ENCODE data around the gene SLC34A2.

SLC34A2 gene

GRCh38 chr4:25700661-25701060, 45.0 kb downstream of the SLC34A2 start:
- TF ChIP-seq CTCF (IDR thresholded peaks at IDR 0.05; ENCODE audit: control insufficient read depth, extremely low read depth, insufficient read depth) = no peak
- DNase-seq (ENCODE audit: low read depth) = no peak
- H3K4me3 ChIP-seq (ENCODE audit: low read depth, low read length) = no peak overlapping the region

GRCh38 chr4:25702848-25703247, 47.2 kb downstream of the SLC34A2 start:
- no peak for DNase-seq (ENCODE audit: low read depth)
- TF ChIP-seq CTCF (IDR thresholded peaks at IDR 0.05; ENCODE audit: control insufficient read depth, extremely low read depth, insufficient read depth) = no peak
- no peak overlapping the region for H3K4me3 ChIP-seq (ENCODE audit: low read depth, low read length)

GRCh38 chr4:25703731-25704388, 48.2 kb downstream of the SLC34A2 start:
- DNase-seq (ENCODE audit: low read depth) = no peak
- no peak for TF ChIP-seq CTCF (IDR thresholded peaks at IDR 0.05; ENCODE audit: control insufficient read depth, extremely low read depth, insufficient read depth)
- H3K4me3 ChIP-seq (ENCODE audit: low read depth, low read length) = no peak overlapping the region

GRCh38 chr4:25704516-25704915, 48.9 kb downstream of the SLC34A2 start:
- TF ChIP-seq CTCF (IDR thresholded peaks at IDR 0.05; ENCODE audit: control insufficient read depth, extremely low read depth, insufficient read depth) = no peak
- no peak for DNase-seq (ENCODE audit: low read depth)

GRCh38 chr4:25710637-25711036, 55.0 kb downstream of the SLC34A2 start:
- no peak overlapping the region for H3K4me3 ChIP-seq (ENCODE audit: low read depth, low read length)
- TF ChIP-seq CTCF (IDR thresholded peaks at IDR 0.05; ENCODE audit: control insufficient read depth, extremely low read depth, insufficient read depth) = no peak
- no peak for DNase-seq (ENCODE audit: low read depth)

More at GRCh38 chr4:25704516-25704915, 48.9 kb downstream of the SLC34A2 start:
- no peak overlapping the region for H3K4me3 ChIP-seq (ENCODE audit: low read depth, low read length)

- DNase-seq (ENCODE audit: low read depth) = no peak
- TF ChIP-seq CTCF (IDR thresholded peaks at IDR 0.05; ENCODE audit: control insufficient read depth, extremely low read depth, insufficient read depth) = no peak
- no peak overlapping the region for H3K4me3 ChIP-seq (ENCODE audit: low read depth, low read length)
Measured at GRCh38 chr4:25712611-25713010, 57.0 kb downstream of the SLC34A2 start.

- DNase-seq (ENCODE audit: low read depth) = no peak
- no peak for TF ChIP-seq CTCF (IDR thresholded peaks at IDR 0.05; ENCODE audit: control insufficient read depth, extremely low read depth, insufficient read depth)
- no peak overlapping the region for H3K4me3 ChIP-seq (ENCODE audit: low read depth, low read length)
Measured at GRCh38 chr4:25713812-25714211, 58.2 kb downstream of the SLC34A2 start.
